Neural cell (in vitro differentiated cells): ENCODE data around the gene CABP2. TPM values are rescaled to one million over a fixed set of nuclear protein-coding genes. Genes with fewer than 3 reads are reported as not detected.

ENCODE experiments used
- H2AFZ ChIP-seq: fragments of 200-600, 300-800 bp; sonication (generic), shearing (Covaris generic); 2 replicates; pipeline ENCODE4 v1.6.0; 2014; ENCODE audit warnings: low read depth, mild to moderate bottlenecking, antibody characterized with exemption, low read length, moderate library complexity
- H3F3A ChIP-seq: fragments of 200-600 bp; shearing (Covaris generic); 2 replicates; pipeline ENCODE4 v1.6.1; 2016; ENCODE audit warnings: mild to moderate bottlenecking, moderate library complexity, mixed read lengths, antibody characterized with exemption, low read length; ENCODE audit not compliant: insufficient read depth, poor library complexity, severe bottlenecking
- H3K27ac ChIP-seq: fragments of 200-600, 300-800 bp; sonication (generic), shearing (Covaris generic); 2 replicates; pipeline ENCODE4 v1.5.1; 2014; ENCODE audit warnings: mild to moderate bottlenecking, low read length, moderate library complexity
- H3K27me3 ChIP-seq: fragments of 300-800, 200-600 bp; sonication (generic), shearing (Covaris generic); 2 replicates; pipeline ENCODE4 v1.6.0; 2014; ENCODE audit warnings: mild to moderate bottlenecking, low read depth, low read length, moderate library complexity; ENCODE audit not compliant: insufficient read depth
- H3K36me3 ChIP-seq: fragments of 300-800, 200-600 bp; sonication (generic), shearing (Covaris generic); 2 replicates; pipeline ENCODE4 v1.5.1; 2014; ENCODE audit warnings: mild to moderate bottlenecking, antibody characterized with exemption, low read length, moderate library complexity; ENCODE audit not compliant: insufficient read depth
- H3K4me2 ChIP-seq: fragments of 300-800, 200-600 bp; sonication (generic), shearing (Covaris generic); 2 replicates; pipeline ENCODE4 v1.6.0; 2014; ENCODE audit warnings: mild to moderate bottlenecking, low read length
- H3K4me3 ChIP-seq: fragments of 300-800, 200-600 bp; sonication (generic), shearing (Covaris generic); 2 replicates; pipeline ENCODE4 v1.5.1; 2014; ENCODE audit warnings: mild to moderate bottlenecking, low read length, moderate library complexity
- H3K79me2 ChIP-seq: fragments of 200-600 bp; shearing (Covaris generic); replicated peaks from 2 replicates; pipeline ENCODE4 v1.6.0; 2014; ENCODE audit warnings: mild to moderate bottlenecking, low read length, moderate library complexity; ENCODE audit not compliant: insufficient read depth
- H3K9ac ChIP-seq: fragments of 300-800, 200-600 bp; sonication (generic), shearing (Covaris generic); 2 replicates; pipeline ENCODE4 v1.6.1; 2016; ENCODE audit warnings: mild to moderate bottlenecking, low read length, mixed read lengths
- H3K9me2 ChIP-seq: fragments of 200-600 bp; shearing (Covaris generic); 2 replicates; pipeline ENCODE4 v1.6.1; 2016; ENCODE audit warnings: mild to moderate bottlenecking, low read length, mixed read lengths; ENCODE audit not compliant: insufficient read depth
- H3K9me3 ChIP-seq: fragments of 200-600, 300-800 bp; sonication (generic), shearing (Covaris generic); 2 replicates; pipeline ENCODE4 v1.6.1; 2016; ENCODE audit warnings: mild to moderate bottlenecking, mixed run types, low read length, moderate library complexity, mixed read lengths
- H4K20me1 ChIP-seq: fragments of 200-600 bp; shearing (Covaris generic); 2 replicates; pipeline ENCODE4 v1.6.1; 2016; ENCODE audit warnings: mild to moderate bottlenecking, mixed run types; ENCODE audit not compliant: insufficient read depth
- EP300 ChIP-seq: fragments of 450-650 bp; conservative IDR thresholded peaks from 2 replicates; pipeline ENCODE4 v1.6.1; 2014; ENCODE audit warnings: antibody characterized with exemption, mild to moderate bottlenecking, moderate library complexity; ENCODE audit not compliant: poor library complexity, severe bottlenecking
- EZH2 ChIP-seq: fragments of 200-600, 300-800 bp; shearing (Covaris generic), sonication (generic); IDR thresholded peaks from 2 replicates; pipeline ENCODE4 v1.6.1; 2014; ENCODE audit warnings: antibody characterized with exemption, low read length, borderline replicate concordance, mild to moderate bottlenecking; ENCODE audit not compliant: insufficient read depth, poor library complexity, severe bottlenecking
- MXI1 ChIP-seq: fragments of 450-650 bp; conservative IDR thresholded peaks from 2 replicates; pipeline ENCODE4 v1.6.1; 2014; ENCODE audit warnings: antibody characterized with exemption, mild to moderate bottlenecking; ENCODE audit not compliant: poor library complexity, severe bottlenecking
- POLR2AphosphoS5 ChIP-seq: IDR thresholded peaks from 2 replicates; pipeline ENCODE4 v1.6.1; 2012
- RAD21 ChIP-seq: fragments of 450-650 bp; conservative IDR thresholded peaks from 2 replicates; pipeline ENCODE4 v1.6.1; 2014; ENCODE audit warnings: antibody characterized with exemption, mild to moderate bottlenecking, moderate library complexity
- SMC3 ChIP-seq: fragments of 450-650 bp; conservative IDR thresholded peaks from 2 replicates; pipeline ENCODE4 v1.6.1; 2014; ENCODE audit warnings: antibody characterized with exemption, mild to moderate bottlenecking, moderate library complexity; ENCODE audit not compliant: poor library complexity
- TAF1 ChIP-seq: IDR thresholded peaks from 2 replicates; pipeline ENCODE4 v1.6.1; 2012; ENCODE audit warnings: low read depth
- polyA plus RNA-seq: library from polyadenylated mRNA; depleted of rRNA; stranded (reverse); fragments of >200 nt; gene quantifications from 2 replicates; pipeline ENCODE4 v1.2.3, GENCODE V29; 2014
- TF ChIP-seq, protein P1 (sequence below): fragments of 450-650 bp; IDR thresholded peaks from 2 replicates; pipeline ENCODE4 v1.5.1; 2014; ENCODE audit warnings: antibody characterized with exemption, mild to moderate bottlenecking, moderate library complexity; ENCODE audit not compliant: poor library complexity, severe bottlenecking
- TF ChIP-seq, protein P2 (sequence below): IDR thresholded peaks from 2 replicates; pipeline ENCODE4 v1.6.1; 2012; ENCODE audit warnings: borderline replicate concordance

CABP2 gene
- polyA plus RNA-seq, 1 donor from 2014 or later: not detected

DNA sequence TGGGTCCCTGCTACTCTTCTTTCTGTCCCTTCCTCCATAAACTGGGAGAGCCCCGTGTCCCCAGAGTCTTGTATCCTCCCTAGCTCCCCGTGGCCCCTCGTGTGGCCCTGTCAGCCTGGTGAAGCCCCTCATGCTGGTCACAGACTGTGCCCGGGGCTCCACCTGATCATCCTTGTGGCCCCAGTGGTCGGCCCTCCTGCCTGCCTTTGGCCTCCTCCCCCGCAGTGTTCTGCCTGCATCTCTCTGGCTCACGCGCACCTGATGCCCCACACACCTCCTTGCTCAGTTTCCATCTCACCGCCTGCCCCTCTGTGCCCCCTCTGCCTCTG is 1.2 kb upstream of the CABP2 start:
- no peak overlapping the region for H3K4me2 ChIP-seq
- H3F3A ChIP-seq: no peaks in the 10 kb centered on the region
- no peak overlapping the region for H3K9ac ChIP-seq
- no peaks in the 10 kb centered on the region for H3K27me3 ChIP-seq
- TF ChIP-seq, protein P1, sequence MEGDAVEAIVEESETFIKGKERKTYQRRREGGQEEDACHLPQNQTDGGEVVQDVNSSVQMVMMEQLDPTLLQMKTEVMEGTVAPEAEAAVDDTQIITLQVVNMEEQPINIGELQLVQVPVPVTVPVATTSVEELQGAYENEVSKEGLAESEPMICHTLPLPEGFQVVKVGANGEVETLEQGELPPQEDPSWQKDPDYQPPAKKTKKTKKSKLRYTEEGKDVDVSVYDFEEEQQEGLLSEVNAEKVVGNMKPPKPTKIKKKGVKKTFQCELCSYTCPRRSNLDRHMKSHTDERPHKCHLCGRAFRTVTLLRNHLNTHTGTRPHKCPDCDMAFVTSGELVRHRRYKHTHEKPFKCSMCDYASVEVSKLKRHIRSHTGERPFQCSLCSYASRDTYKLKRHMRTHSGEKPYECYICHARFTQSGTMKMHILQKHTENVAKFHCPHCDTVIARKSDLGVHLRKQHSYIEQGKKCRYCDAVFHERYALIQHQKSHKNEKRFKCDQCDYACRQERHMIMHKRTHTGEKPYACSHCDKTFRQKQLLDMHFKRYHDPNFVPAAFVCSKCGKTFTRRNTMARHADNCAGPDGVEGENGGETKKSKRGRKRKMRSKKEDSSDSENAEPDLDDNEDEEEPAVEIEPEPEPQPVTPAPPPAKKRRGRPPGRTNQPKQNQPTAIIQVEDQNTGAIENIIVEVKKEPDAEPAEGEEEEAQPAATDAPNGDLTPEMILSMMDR: no peak
- TF ChIP-seq SMC3: no peak
- no peak for TF ChIP-seq RAD21
- no peak for TF ChIP-seq MXI1
- no peak for TF ChIP-seq EP300
- TF ChIP-seq EZH2: no peak
- TF ChIP-seq, protein P2, sequence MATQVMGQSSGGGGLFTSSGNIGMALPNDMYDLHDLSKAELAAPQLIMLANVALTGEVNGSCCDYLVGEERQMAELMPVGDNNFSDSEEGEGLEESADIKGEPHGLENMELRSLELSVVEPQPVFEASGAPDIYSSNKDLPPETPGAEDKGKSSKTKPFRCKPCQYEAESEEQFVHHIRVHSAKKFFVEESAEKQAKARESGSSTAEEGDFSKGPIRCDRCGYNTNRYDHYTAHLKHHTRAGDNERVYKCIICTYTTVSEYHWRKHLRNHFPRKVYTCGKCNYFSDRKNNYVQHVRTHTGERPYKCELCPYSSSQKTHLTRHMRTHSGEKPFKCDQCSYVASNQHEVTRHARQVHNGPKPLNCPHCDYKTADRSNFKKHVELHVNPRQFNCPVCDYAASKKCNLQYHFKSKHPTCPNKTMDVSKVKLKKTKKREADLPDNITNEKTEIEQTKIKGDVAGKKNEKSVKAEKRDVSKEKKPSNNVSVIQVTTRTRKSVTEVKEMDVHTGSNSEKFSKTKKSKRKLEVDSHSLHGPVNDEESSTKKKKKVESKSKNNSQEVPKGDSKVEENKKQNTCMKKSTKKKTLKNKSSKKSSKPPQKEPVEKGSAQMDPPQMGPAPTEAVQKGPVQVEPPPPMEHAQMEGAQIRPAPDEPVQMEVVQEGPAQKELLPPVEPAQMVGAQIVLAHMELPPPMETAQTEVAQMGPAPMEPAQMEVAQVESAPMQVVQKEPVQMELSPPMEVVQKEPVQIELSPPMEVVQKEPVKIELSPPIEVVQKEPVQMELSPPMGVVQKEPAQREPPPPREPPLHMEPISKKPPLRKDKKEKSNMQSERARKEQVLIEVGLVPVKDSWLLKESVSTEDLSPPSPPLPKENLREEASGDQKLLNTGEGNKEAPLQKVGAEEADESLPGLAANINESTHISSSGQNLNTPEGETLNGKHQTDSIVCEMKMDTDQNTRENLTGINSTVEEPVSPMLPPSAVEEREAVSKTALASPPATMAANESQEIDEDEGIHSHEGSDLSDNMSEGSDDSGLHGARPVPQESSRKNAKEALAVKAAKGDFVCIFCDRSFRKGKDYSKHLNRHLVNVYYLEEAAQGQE: no peak
- TF ChIP-seq TAF1: no peak
- TF ChIP-seq POLR2AphosphoS5: no peak
- H3K9me3 ChIP-seq: no peaks in the 10 kb centered on the region
- no peaks in the 10 kb centered on the region for H4K20me1 ChIP-seq
- no peak overlapping the region for H3K27ac ChIP-seq
- no peak overlapping the region for H2AFZ ChIP-seq
- no peaks in the 10 kb centered on the region for H3K9me2 ChIP-seq
- H3K4me3 ChIP-seq: no peak overlapping the region
- H3K79me2 ChIP-seq: no peaks in the 10 kb centered on the region
- no peaks in the 10 kb centered on the region for H3K36me3 ChIP-seq

DNA sequence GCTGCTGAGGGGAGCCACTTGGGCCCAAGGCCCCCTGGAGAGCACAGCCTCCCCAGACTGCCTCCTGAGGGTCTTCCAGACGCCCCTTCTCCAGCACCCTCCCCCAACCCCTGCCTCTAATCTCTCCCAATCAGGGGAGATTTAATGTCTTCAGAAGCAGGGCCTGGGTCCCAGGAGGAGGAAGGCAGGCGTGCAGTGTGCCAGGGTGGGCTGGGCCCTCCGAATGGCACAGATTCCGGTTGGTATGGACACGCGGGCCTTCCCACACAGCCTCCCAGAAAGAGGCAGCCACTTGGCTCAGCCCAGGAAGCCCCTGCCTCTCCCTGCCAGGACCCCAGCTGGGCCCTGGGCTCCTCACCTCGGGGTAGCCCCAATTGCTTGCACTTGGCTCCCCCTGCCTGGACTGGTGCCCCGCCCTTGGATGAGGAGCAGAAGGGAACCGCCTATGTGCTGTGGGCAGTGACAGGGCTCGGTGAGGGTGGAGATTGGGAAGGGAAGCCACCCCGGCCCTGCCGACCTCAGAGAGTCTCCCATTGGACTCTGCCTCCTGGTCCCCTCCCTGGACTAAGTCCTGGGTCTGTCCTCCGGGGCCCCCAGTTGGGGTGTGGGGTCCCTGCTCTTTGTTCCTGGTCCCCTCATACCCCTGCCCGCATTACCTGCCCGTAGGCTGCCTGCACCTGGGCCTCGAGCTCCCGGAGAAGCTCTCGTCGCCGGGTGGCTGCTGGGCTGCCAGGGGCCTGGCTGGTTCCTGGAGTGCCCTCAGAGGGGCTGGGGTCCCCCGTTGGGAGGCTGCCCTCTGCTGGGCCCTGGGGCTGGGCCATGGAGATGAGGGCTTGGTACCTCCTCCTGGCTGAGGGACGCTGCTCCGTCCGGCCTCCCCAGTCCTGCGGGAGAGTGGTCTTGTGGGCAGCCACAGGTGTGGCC is 572 bp upstream of the CABP2 start:
- no peaks in the 10 kb centered on the region for H3F3A ChIP-seq
- H3K9me3 ChIP-seq: no peaks in the 10 kb centered on the region
- H3K4me3 ChIP-seq: no peak overlapping the region
- H4K20me1 ChIP-seq: no peaks in the 10 kb centered on the region
- H3K9ac ChIP-seq: no peak overlapping the region
- no peak overlapping the region for H3K4me2 ChIP-seq
- no peak overlapping the region for H3K27ac ChIP-seq
- H3K27me3 ChIP-seq: no peaks in the 10 kb centered on the region
- H3K9me2 ChIP-seq: no peaks in the 10 kb centered on the region
- TF ChIP-seq MXI1: no peak
- no peak for TF ChIP-seq TAF1
- no peak for TF ChIP-seq EZH2
- TF ChIP-seq, protein P1: no peak
- no peak for TF ChIP-seq RAD21
- TF ChIP-seq SMC3: no peak
- no peak for TF ChIP-seq EP300
- no peak for TF ChIP-seq POLR2AphosphoS5
- TF ChIP-seq, protein P2: no peak
- H2AFZ ChIP-seq: no peak overlapping the region
- no peaks in the 10 kb centered on the region for H3K79me2 ChIP-seq
- no peaks in the 10 kb centered on the region for H3K36me3 ChIP-seq
